Ovary (tissue), 9 donors: ENCODE data around the gene CD84. TPM values are rescaled to one million over a fixed set of nuclear protein-coding genes. Genes with fewer than 3 reads are reported as not detected.

Experiments used
- DNase-seq, 5 donors: peaks; one replicate each; pipeline ENCODE4 v3.0.0-alpha.2; 2019 to 2020
- H3K27ac ChIP-seq, 2 donors: fragments of 200-600 bp; one replicate each; pipeline versions ENCODE4 v1.5.1 to v1.8.0; 2019 to 2022
- H3K27me3 ChIP-seq: fragments of 200-600 bp; one replicate; pipeline ENCODE4 v1.8.0; 2022
- H3K36me3 ChIP-seq: fragments of 200-600 bp; sonication (generic); one replicate; pipeline ENCODE4 v1.5.1; 2019
- H3K4me1 ChIP-seq: one replicate; pipeline ENCODE4 v1.8.1; 2013; ENCODE audit warnings: mild to moderate bottlenecking, moderate library complexity; ENCODE audit not compliant: insufficient read depth
- H3K4me3 ChIP-seq: fragments of 200-600 bp; sonication (generic); one replicate; pipeline ENCODE4 v1.5.1; 2017
- H3K9me3 ChIP-seq, 2 donors: fragments of 200-600 bp in 1 of 2; sonication (generic) in 1 of 2; one replicate each; pipeline versions ENCODE4 v1.5.1 to v1.8.1; 2013 to 2019; ENCODE audit warnings: mild to moderate bottlenecking in 1 of 2, moderate library complexity in 1 of 2
- CTCF ChIP-seq, 3 donors: fragments of 450-650 bp in 2 of 3; fragments of 200-600 bp in 1 of 3; IDR thresholded peaks; one replicate each; pipeline versions ENCODE4 v1.5.1 to v1.8.0; 2016 to 2022; ENCODE audit warnings: antibody characterized with exemption in 3 of 3, mild to moderate bottlenecking in 1 of 3
- EP300 ChIP-seq: sonication (generic); formaldehyde crosslinking; IDR thresholded peaks from one replicate; pipeline ENCODE4 v1.6.1; 2017; ENCODE audit warnings: antibody characterized with exemption
- POLR2A ChIP-seq: fragments of 450-650 bp; IDR thresholded peaks from one replicate; pipeline ENCODE4 v1.6.1; 2017; ENCODE audit warnings: antibody characterized with exemption, mild to moderate bottlenecking, moderate library complexity
- WGBS, 3 donors: extraction: QIAGEN DNeasy Blood & Tissue Kit in 1 of 3; methylation state at CpG; one replicate each; pipeline versions ENCODE4 v1.1.5 to v1.1.7; 2013 to 2017; 5-methylcytosine and 5-hydroxymethylcytosine counted together
- intact Hi-C, 4 donors: fragments of 100-400 bp; cut with DNase I; formaldehyde crosslinking; loops; one replicate each; pipeline versions ENCODE4 v1.11.0 to v1.15.1; 2022 to 2023
- polyA plus RNA-seq, 2 donors: library from polyadenylated mRNA; stranded (reverse); fragments of 200-250 nt in 1 of 2; fragments of 350-450 nt in 1 of 2; fragmentation: Illumina TruSeq in 1 of 2; extraction: RNeasy Lipid Tissue Mini Kit (QIAGEN cat#74804) in 1 of 2; gene quantifications; one replicate each; pipeline ENCODE4 v1.2.3, GENCODE V29; 2013 to 2014
- total RNA-seq, 7 donors: library from RNA; depleted of rRNA in 2 of 7; stranded (reverse); fragments of >200 nt in 2 of 7; fragmentation: NEBNext Ultra II Directional in 3 of 7; extraction: Animal tissue kit (Norgen Biotek cat#: 25700) in 3 of 7; gene quantifications; one replicate each; pipeline versions ENCODE4 v1.1.0 to v1.2.4, GENCODE V29; 2016 to 2023
- donor health status: DM: no; HTN: no; CAD: no; lungs with moderate emphysema.
- donor health status: DM: no; HTN: no; CAD: no.
- donor health status: Bipolar disorder and iron deficiency.
- donor health status: DM: yes; HTN: yes; CAD: no.
- donor health status: DM: no; HTN: no; CAD: no.
- donor health status: DM: yes; HTN: yes; CAD: no.

CD84 gene
- total and polyA plus RNA-seq, 9 donors, result 0.48 to 10.9 (median 2.0) TPM

DNA sequence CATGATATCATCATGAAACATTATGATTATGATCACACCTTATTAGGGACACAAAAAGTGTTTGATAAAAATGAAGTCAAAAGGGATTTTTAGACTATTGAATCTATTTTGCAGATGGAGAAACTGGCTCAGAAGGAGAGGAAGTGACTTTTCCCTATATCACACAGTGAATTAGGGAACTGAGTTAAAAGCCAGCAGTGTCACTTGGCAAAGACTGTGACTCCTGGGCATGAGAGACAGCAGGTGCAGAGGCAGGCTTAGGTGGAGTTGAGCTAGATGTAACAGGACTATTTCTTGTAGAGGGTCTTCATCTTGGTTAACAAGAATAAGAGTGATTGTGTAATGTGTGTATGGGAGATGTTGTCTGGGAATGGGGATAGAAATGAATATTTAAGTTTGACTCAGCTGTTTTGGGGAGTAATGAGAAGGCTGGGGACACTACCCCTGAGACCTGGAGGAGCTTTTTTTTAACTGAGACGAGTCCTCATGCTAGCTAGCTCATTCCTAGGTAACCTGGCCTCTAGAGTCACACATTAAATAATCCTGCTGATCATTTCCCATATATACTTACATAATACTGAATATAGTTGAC, 1.0 kb upstream of the CD84 start:
- H3K27ac ChIP-seq, result no peak overlapping the region
- no peaks in the 10 kb centered on the region for H3K4me1 ChIP-seq
- TF ChIP-seq EP300 (no peak), POLR2A (no peak), CTCF (IDR thresholded peaks at IDR 0.05) (no peak)
- no peaks in the 10 kb centered on the region for H3K27me3 ChIP-seq
- DNase-seq, result no peak
- H3K36me3 ChIP-seq, result no peaks in the 10 kb centered on the region
- WGBS, 3 donors, result 63 to 75% (median 75%) methylated on average over 1 of the region's 1 CpG
- intact Hi-C loops, result no loop called here
- H3K9me3 ChIP-seq, result no peaks in the 10 kb centered on the region
- H3K4me3 ChIP-seq, result no peak overlapping the region

- Histone ChIP-seq H3K4me3 (no peak overlapping the region), H3K4me1 (no peaks in the 10 kb centered on the region), H3K9me3 (no peaks in the 10 kb centered on the region), H3K27ac (no peak overlapping the region), H3K36me3 (no peaks in the 10 kb centered on the region), H3K27me3 (no peaks in the 10 kb centered on the region)
- no peak for DNase-seq
- TF ChIP-seq POLR2A (no peak), CTCF (IDR thresholded peaks at IDR 0.05) (no peak), EP300 (no peak)
- WGBS, 3 donors, result 5 to 27% (median 13%) methylated on average over 3 of the region's 3 CpGs
- intact Hi-C loops, result no loop called here
Observed at GRCh38 chr1:160578525-160579191, 638 bp downstream of the CD84 start.

GRCh38 chr1:160578175-160578524, 1.1 kb downstream of the CD84 start:
- no peak for DNase-seq
- no peak for TF ChIP-seq EP300
- TF ChIP-seq CTCF (IDR thresholded peaks at IDR 0.05), result no peak
- no peak for TF ChIP-seq POLR2A
- Histone ChIP-seq H3K36me3 (no peaks in the 10 kb centered on the region), H3K9me3 (no peaks in the 10 kb centered on the region), H3K27me3 (no peaks in the 10 kb centered on the region), H3K4me1 (no peaks in the 10 kb centered on the region), H3K4me3 (no peak overlapping the region), H3K27ac (no peak overlapping the region)
- intact Hi-C loops, result no loop called here
- 60 to 63% (median 63%) methylated on average over 3 of the region's 3 CpGs for WGBS, 3 donors

GRCh38 chr1:160577671-160578070, 1.6 kb downstream of the CD84 start:
- WGBS, 3 donors, result 36 to 59% (median 57%) methylated on average over 2 of the region's 2 CpGs
- no peaks in the 10 kb centered on the region for H3K4me1 ChIP-seq
- intact Hi-C loops, result no loop called here
- no peaks in the 10 kb centered on the region for H3K36me3 ChIP-seq
- DNase-seq, result no peak
- no peaks in the 10 kb centered on the region for H3K27me3 ChIP-seq
- no peak overlapping the region for H3K27ac ChIP-seq
- H3K4me3 ChIP-seq, result no peak overlapping the region
- TF ChIP-seq CTCF (IDR thresholded peaks at IDR 0.05) (no peak), EP300 (no peak), POLR2A (no peak)
- no peaks in the 10 kb centered on the region for H3K9me3 ChIP-seq
